G401.6 (cell line): ENCODE data around the gene TAS2R31.

Experiments used
- FAIRE-seq: peaks from 2 replicates; lab custom pipeline; 2012; peaks lifted over from hg19 to GRCh38; lab: Jason Lieb, UNC

Gene TAS2R31

DNA sequence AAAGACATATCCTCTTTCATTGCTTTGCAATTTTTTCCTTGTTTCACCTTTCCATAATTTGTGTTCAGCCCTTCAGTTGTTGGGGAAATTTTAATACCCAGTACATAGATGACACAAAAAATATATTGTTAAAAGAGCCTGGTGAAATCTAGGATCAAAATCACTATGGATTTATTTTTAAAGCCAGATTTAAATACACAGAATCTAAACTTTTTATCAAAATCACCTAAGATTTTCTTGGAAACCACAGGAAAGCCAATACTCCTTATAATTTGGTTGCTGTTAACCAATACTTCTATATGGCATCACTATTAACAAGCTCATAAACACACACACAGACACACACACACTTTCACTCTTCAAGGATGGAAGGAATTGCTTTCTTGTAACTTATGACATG, 33.0 kb downstream of the TAS2R31 start, which contains the start of gene TAS2R20:
Gene TAS2R20, minus strand, starts transcription at position 101 of the 400 bp plus-strand sequence. CDS start 429 bp downstream, outside the sequence.
- no peak for FAIRE-seq

- FAIRE-seq = no peak
Observed at GRCh38 chr12:10994307-10994706, 36.9 kb downstream of the TAS2R31 start.

- FAIRE-seq = no peak
Observed at GRCh38 chr12:10989107-10989506, 42.1 kb downstream of the TAS2R31 start.

GRCh38 chr12:10986812-10987211, 44.4 kb downstream of the TAS2R31 start, which contains the start of gene TAS2R50:
TSS of gene TAS2R50 (minus strand) at chr12:10986912. CDS start at chr12:10986860, 52 bp downstream.
- FAIRE-seq = no peak

DNA sequence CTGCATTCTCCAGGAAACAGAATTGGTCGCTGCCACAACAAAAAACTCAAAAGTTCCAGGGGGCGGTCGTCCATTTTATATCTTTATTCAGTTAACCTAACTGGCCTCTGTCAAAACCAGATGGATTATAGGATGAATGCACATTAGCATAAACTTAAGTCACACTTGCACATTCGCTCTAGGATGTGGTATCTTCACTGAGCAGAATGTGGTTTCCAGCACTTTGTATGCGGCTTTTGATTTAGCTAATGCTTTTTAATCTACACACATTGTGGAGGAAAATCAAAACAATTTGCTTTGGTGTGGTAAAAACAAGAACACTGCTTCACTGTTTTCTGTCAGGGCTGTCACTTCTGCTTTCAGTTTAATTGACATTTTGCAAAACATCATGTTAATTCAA, 49.0 kb downstream of the TAS2R31 start:
- no peak for FAIRE-seq
